CD4-positive, alpha-beta T cell treated with Interleukin-21 for 1 hour (primary cell): ENCODE data around the gene IRX2.

Source experiments
- DNase-seq: peaks from one replicate; pipeline ENCODE4 v3.0.0-alpha.2; 2020

IRX2 gene

GRCh38 chr5:2751592-2752021 is at the start of gene IRX2:
IRX2 (minus strand) TSS chr5:2751677; CDS start chr5:2751413, 264 bp downstream.
- no peak for DNase-seq

GRCh38 chr5:2800035-2800434 is 48.6 kb upstream of the IRX2 start:
- DNase-seq, result no peak

GRCh38 chr5:2797981-2798380 is 46.5 kb upstream of the IRX2 start:
- DNase-seq, result no peak

GRCh38 chr5:2797160-2797559 is 45.7 kb upstream of the IRX2 start:
- DNase-seq, result no peak

GRCh38 chr5:2783223-2783622 is 31.7 kb upstream of the IRX2 start:
- no peak for DNase-seq

- no peak for DNase-seq
Measured at GRCh38 chr5:2782658-2783057, 31.2 kb upstream of the IRX2 start.

GRCh38 chr5:2780421-2781171 is 29.1 kb upstream of the IRX2 start:
- no peak for DNase-seq

- no peak for DNase-seq
Measured at GRCh38 chr5:2779459-2779858, 28.0 kb upstream of the IRX2 start.

GRCh38 chr5:2776337-2777302 is 25.1 kb upstream of the IRX2 start:
- DNase-seq, result no peak

- no peak for DNase-seq
Measured at GRCh38 chr5:2773327-2773726, 21.9 kb upstream of the IRX2 start.

- no peak for DNase-seq
Measured at GRCh38 chr5:2767089-2767488, 15.6 kb upstream of the IRX2 start.

GRCh38 chr5:2764581-2764980 is 13.1 kb upstream of the IRX2 start:
- DNase-seq, result no peak

- no peak for DNase-seq
Measured at GRCh38 chr5:2763533-2763794, 12.0 kb upstream of the IRX2 start.

- DNase-seq, result no peak
Measured at GRCh38 chr5:2762744-2763532, 11.5 kb upstream of the IRX2 start.

- no peak for DNase-seq
Measured at GRCh38 chr5:2761921-2762488, 10.5 kb upstream of the IRX2 start.

- no peak for DNase-seq
Measured at GRCh38 chr5:2759696-2760461, 8.4 kb upstream of the IRX2 start.

- no peak for DNase-seq
Measured at GRCh38 chr5:2759091-2759490, 7.6 kb upstream of the IRX2 start.

- DNase-seq, result no peak
Measured at GRCh38 chr5:2758632-2759031, 7.2 kb upstream of the IRX2 start.

- DNase-seq, result no peak
Measured at GRCh38 chr5:2757563-2758351, 6.3 kb upstream of the IRX2 start.

GRCh38 chr5:2756211-2757152 is 5.0 kb upstream of the IRX2 start:
- no peak for DNase-seq
